Measurements from ENCODE around the gene ZNF367.

Gene ZNF367

GRCh38 chr9:96437454-96437853 lies 19.3 kb upstream of the ZNF367 start:
- no peak for DNase-seq

- no peak for DNase-seq
Measured at GRCh38 chr9:96436456-96437126, 18.4 kb upstream of the ZNF367 start.

GRCh38 chr9:96436063-96436455 lies 17.9 kb upstream of the ZNF367 start:
- no peak for DNase-seq

GRCh38 chr9:96435345-96435744 lies 17.2 kb upstream of the ZNF367 start:
- no peak for DNase-seq

GRCh38 chr9:96430377-96430776 lies 12.2 kb upstream of the ZNF367 start:
- no peak for DNase-seq

- no peak for DNase-seq
Measured at GRCh38 chr9:96429732-96430131, 11.6 kb upstream of the ZNF367 start.

- DNase-seq = no peak
Measured at GRCh38 chr9:96425500-96426169, 7.5 kb upstream of the ZNF367 start.

GRCh38 chr9:96423985-96424336 lies 5.8 kb upstream of the ZNF367 start:
- DNase-seq = no peak

GRCh38 chr9:96423322-96423984 lies 5.3 kb upstream of the ZNF367 start:
- no peak for DNase-seq

- peak in 2 of 58 donors; percentile 25 to 42 for DNase-seq
Measured at GRCh38 chr9:96420468-96421219, 2.5 kb upstream of the ZNF367 start.

- DNase-seq = no peak
Measured at GRCh38 chr9:96419691-96419969, 1.5 kb upstream of the ZNF367 start.

GRCh38 chr9:96418920-96419690 lies 935 bp upstream of the ZNF367 start:
- peak in 39 of 58 donors; percentile 25 to 93 (median 58) for DNase-seq

- DNase-seq = peak in 10 of 58 donors; percentile 35 to 57 (median 49)
Measured at GRCh38 chr9:96417661-96418082, 498 bp downstream of the ZNF367 start.

GRCh38 chr9:96417051-96417586 lies 1.1 kb downstream of the ZNF367 start:
- peak in 57 of 58 donors; percentile 49 to 92 (median 83) for DNase-seq

- DNase-seq = peak in 21 of 58 donors; percentile 5 to 78 (median 24)
Measured at GRCh38 chr9:96413302-96414221, 4.6 kb downstream of the ZNF367 start.

GRCh38 chr9:96412174-96412913 lies 5.8 kb downstream of the ZNF367 start:
- no peak for DNase-seq

GRCh38 chr9:96411129-96411838 lies 6.9 kb downstream of the ZNF367 start:
- DNase-seq = no peak

All from anterior cingulate cortex (tissue), 58 donors.